Activated gamma-delta T cell treated with anti-CD3 and anti-CD28 coated beads, Interleukin-2, amount 50 U/mL, for 16 hours (primary cell): Measurements from ENCODE around the gene GFY.

ENCODE experiments used
- DNase-seq: peaks from one replicate; pipeline ENCODE4 v3.0.0-alpha.2; 2020; ENCODE audit warnings: low read depth

The GFY gene

DNA sequence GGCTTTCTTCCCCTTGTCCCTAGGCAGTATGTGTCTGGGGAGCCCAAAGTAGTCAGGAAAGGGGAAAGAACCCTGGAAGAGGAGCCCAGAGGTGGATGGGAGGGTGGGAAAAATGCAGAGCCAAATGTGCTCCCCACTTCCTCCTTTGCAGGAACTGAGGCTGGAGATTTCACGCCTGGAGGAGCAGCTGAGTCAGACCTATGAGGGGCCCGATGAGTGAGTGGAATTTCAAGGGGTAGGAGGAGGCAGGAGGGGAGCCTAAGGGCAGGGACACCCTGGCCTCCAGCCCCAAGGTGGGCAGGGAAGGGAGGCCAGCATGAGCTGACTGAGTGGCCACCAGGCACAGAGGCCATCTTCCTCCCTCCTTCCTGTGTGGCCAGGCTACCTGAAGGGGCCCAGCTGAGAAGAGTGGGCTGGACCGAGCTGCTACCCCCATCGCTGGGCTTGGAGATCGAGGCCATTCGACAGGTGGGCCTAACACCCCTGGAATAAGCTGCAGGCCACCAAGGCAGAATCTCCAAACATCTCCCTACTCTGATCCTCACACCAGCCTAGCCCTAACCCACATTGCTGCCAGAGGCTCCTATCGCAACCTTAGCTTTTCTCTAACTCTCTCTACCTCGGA, 16.3 kb upstream of the GFY start:
- DNase-seq: no peak

DNA sequence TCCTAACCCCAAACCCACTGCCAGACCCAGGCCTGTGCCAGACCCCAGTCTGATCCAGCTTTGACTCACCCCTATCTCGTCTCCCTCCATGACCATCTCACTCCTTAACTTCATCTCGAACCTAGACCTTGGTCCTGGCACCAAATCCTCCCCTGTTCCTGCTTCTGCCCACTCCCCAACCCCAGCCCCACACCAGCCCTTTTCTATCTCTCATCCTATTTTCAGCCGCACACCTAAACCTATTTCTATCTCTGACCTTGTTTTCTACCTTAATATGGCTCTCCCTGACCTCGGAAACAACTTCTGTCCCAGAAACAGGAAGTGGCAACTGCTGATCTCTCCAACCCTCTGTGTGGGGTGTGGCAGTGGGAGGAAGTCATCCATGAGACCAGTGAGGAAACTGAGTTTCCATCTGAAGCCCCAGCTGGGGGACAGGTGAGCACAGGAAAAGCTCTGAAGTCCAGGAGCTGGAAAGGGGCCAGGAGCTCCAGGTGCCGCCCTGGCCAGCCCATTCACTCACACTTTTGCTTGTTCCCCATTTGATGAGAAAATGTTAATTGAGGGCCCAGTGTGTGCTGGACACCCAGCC, 15.7 kb upstream of the GFY start:
- no peak for DNase-seq

DNA sequence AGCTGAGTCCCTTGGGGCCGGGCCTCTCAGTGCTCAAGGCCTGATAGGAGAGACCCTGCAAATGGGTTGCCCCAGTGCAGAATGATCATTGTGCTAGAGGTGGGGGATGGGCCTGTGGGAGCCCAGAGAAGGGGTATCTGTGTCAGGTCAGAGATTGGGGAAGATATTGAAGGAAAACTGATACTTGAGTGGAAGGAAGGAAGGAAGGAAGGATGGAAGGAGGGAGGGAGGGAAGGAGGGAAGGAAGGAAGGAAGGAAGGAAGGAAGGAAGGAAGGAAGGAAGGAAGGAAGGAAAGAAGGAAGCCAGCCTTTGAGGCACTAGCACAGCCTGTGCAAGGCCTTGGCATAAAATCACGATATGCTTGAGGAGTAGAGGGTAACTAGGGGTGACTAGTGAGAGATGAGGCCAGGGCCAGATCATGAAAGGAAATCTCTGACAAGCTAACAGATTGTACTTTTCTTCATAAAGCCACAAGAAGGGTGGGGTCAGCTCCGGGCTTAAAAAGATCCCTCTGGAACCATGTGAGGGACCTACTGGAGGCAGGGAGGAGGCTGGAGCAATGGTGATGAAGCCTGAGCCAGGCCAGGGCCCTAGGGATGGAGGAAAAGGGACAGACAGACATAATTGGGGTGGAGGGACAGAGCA, 13.4 kb upstream of the GFY start:
- DNase-seq: no peak

DNA sequence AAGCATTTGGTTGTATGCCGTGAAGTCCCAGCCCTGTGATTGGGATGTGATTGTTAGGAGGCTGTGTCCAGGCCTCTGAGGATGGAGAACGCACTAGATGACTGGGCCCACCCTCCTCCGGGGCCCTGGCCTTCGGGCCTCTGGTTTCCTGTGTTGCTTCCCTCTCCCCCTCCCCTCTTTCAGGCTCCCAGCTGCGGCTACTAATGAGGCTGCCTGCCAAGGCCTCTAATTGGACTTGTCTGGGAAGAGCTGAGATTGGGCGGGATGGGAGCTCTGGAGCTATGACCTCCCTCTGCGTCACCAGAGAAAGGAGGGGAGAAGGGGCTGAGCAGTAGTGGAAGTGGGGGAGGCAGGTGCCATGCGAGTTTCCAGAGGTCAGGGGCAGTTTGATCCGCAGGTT, 11.8 kb upstream of the GFY start:
- no peak for DNase-seq

DNA sequence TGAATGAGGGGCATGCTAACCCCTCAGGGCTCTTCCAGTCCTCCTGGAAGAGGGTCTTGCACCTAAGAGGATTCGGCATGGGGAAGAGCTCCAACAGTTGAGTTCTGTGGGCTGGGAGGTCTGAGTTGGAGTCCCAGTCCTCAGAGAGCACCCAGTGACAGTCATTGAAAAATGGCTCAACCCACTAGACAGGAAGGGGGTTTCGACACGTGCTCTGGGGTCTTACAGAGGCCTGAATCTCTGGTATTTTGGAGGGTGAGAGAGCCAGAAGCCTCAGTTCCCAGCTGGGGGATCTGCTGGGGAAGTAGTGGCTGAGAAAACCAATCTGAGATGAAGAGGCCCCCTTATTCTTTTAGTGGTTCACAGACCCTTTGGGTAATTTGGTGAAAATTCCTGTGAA, 10.9 kb upstream of the GFY start:
- DNase-seq: no peak

DNA sequence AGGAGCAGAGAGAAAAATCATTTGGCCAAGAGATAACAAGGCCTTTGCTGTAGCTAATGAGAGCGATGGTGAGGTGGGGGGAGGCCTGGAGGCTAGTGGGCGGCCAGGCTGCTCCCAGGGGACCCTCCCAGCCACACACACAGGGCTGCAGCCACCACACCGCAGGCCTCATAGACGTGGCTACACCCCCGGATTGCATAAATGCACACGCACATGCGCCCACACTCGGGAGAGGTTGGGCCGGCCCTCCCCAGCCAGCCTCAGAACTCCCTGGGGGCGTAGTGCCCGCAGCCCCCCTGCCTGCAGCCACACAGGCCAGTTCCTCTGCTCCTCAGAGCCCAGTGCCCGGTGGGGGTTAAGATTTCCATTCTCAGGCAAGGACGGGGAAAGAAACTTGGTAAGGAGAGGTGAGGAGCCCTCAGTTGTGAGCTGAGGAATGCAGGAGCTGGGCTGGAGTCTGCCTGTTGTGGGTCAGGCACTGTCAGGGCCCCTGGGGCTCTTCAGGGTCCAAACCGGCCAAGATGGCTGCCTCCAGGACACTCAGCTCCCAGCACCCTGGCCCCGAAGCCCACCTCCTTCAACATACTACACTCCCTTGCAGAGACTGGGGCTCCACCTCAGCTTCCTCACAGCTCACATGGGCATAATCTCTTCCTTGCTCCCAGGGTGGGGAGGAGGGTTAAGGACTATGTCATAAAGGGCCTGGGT, 9.9 kb upstream of the GFY start:
- no peak for DNase-seq

DNA sequence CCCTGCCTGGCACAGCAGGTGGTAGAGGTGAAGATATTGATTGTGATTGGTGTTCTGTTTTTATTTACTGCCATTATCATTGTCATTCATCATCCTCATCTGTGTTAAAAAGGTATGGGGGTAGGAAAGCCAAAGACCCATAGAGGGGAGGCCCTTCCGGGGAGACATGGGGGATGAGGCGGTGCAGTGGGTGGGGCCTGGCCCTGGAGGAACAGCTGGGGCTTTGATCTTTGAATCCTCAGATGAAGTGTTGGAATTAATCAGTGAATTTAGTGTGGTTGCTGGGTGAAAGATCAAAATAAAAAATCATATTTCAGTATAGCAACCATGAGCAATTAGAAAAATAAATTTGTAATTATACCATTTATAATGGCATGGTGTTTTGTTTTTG, 9.4 kb upstream of the GFY start:
- no peak for DNase-seq

DNA sequence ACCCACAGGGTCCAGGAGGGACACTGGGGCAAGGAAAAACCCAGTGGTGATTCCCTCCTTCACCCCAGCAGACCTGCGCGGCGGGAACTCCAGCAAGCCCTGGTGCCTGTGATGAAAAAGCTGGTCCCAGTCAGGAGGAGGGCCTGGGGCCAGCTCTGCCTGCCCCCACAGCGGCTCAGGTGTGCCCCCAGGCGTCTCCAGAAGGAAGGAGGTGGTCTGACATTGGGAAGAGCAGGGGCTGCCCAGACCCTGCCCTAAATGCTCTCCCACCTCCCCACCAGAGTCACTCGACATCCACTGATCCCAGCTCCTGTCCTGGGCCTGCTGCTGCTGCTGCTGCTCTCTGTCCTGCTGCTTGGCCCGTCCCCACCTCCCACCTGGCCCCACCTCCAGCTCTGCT, 8.1 kb upstream of the GFY start:
- no peak for DNase-seq

DNA sequence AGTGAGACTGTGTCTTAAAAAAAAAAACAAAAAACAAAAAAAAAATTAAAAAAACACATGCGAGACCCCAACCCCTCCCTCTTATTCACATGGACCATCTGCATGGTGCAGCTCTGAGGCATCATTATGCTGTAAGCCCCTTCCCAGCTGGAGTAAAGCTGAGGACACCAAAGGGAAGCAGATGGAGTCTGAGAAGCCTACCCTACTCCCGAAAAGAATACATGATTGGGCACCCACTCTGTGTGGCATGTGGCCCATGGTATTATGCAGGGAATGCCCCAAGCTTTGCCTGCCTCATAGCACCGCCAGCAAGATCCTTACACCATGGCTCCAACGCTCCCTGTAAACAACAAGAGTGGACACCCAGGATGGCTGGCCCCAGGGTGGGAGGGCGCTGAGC, 6.7 kb upstream of the GFY start:
- DNase-seq: no peak

DNA sequence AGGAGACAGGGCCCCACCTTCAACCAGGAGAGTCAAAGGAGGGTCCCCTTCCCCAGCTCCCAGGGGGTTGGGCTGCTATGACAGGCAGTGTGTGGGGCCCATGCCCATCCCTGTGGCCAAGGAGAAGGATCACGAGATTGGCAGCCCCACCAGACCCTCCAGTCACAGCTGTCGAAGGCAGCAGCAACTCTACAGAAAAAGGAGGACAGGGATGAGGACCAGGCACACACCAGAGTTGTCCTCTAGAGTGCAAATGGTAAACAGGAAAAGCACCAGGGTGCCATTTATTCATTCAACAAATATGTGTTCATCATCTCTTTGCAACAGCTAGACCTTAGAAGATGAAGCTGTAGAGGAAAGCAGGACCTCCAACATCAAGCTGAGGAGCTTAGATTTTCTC, 6.0 kb upstream of the GFY start:
- DNase-seq: no peak

DNA sequence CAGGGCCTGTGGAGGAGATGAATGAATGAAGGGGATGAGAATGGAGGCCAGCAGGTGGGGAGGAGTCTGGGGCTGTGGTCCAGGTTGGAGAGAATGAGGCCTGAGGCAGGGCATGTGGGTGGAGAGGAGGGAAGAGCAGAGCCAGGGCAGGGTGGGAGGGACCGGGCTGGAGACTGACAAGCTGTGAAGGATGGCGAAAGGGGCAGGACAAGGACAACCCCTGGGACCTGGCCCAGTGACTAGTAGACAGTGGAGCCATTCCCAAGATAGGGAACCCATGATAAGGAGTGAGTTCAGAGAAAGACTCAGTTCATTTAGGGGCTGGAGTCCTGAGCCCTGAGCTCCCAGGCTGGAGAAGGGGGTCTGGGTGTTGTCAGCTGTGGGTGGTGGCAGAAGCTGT, 5.0 kb upstream of the GFY start:
- no peak for DNase-seq

DNA sequence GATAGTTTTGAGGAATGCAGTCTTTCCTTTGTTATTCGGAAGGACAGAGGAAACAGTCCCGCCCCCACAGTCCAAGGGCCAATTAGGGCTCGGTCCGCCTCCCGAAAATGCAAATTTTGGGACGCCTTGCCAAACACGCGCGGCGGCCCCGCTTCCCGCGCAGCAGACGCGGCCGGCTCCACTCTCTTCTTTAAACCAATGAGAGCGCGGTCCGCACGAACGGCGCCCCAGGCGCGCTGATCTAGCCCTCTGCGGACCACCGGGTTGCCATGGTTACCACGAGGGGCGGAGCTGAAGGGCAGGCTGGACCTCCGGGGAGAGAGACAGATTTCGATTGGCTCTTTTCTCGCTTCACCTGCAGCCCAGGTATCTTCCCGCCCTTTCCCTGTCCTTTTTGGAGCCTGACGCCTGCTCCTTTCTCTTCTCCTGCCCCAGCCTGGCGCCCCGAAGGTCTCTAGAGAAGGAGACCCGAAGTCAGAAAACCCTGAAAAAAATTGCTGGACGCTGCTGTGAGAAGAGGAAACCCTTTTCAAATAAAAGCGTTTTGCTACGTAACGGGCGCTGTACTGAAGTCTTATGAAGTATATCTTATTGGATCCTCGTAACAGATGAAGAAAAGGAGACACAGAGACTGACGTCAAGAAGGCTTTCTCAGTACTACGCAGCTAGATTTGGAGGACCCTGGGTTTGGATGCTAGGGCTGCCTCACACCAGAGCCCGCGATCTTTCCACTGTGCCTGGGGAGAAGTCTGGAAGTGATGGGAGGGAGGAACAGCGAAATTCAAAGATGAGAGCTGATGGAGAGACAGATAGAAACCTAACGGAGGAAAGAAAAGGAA, 3.9 kb upstream of the GFY start:
- no peak for DNase-seq

DNA sequence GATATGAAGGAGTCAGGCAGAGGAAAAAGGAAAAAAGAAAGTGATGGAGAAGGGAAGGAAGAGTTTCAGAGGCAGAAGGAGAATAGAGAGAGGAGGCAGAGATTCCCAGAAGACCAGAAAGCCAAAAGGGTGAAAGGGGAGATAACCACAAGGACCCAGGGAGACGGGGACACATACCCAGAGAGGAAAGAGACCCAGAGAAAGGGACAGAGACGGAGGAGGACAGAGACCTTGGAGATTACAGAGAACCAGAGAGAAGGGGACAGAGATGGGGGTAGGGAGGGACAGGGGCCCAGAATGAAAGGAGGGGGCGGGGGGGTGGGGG, 3.3 kb upstream of the GFY start:
- DNase-seq: no peak

DNA sequence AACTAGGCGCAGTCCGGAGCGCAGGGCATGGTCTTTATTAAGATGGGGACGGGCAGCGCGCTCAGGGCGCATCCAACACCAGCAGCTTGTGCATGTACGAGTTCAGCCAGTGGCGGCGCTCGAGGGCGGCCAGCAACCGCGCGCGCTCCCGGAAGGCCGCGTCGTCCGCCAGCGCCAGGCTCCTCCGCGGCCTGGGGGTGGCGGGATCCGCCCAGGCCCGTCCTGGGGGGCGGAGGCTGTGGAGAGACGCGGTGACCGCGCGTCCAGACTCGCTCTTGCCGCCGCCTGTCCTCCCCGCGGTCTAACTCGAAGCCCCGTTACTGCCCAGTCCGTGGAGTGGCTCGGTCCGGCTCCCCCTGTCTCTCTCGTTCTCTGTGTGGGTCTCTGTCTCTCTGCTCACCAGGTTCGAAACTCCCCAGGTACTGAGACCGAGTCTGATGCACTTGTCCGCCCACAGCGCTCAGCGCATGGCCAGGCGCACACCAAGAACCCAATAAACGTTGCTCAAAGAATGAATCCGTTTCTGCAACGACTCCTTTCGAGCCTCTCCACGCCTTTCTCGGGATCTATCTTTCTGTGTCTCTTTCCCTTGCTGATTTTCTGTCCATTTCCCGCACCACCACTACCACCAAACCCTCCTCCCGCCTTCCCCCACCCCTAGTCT, 2.6 kb upstream of the GFY start:
- DNase-seq: no peak

DNA sequence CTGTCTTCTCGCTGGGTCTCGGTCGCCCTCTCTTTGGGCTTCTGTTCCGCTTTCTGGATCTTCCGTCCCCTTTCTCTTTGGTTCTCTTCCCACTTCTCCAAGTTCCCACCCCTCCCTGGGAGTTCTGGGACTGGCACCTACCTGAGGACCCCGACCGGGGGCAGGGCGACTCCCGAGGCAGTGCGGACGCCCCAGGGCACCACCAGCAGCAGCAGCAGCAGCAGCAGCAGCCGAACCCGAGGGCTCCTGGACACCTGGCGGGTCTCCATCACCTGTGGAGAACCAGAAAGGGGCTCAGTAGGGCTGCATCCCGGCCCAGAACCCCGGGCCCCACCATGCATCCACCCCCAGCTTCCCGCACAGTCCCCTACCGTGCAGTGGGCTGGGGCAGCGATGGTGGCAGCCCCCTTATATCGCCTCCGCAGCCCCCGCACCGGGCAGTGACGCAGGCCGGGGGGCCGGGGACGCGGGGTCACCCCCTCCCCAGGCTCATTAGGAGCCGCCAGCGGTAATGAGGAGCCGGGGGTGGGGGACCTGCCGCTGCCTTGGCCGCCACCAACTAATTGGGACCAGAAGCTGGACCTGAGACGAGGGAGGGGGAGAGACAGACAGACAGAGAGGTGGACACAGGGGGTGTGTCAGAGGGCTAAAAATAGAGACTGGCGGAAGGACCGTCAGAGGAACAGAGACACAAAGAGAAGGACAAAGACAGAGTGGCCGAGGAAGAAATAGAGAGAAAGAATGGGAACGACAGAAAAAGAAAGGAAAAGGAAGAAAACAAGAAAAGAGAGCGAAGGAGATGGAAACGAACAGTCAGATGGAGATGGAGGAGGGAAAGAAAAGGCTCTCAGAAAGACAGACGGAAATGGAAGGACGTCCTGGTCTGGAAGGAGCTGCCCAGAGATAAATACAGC, 1.9 kb upstream of the GFY start, which contains the start of gene PTH2:
PTH2 (minus strand) TSS at position 371 of the 914 bp plus-strand sequence; CDS start at position 269, 102 bp downstream.
- DNase-seq: no peak

DNA sequence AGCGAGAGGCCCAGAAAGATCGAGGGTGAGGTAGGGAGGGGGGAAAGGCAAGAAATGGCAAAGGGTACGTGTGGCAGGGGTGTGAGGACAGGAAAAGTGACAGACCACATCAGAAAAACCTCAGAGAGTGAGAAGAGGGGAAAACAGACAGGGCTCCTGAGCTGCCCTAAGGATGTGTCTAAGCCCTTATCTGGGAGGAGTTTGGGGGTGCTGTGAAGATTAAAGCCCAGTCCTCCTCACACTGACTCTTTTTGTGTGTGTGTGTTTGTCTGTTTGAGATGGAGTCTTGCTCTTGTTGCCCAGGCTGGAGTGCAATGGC, 1.2 kb upstream of the GFY start:
- DNase-seq: no peak

DNA sequence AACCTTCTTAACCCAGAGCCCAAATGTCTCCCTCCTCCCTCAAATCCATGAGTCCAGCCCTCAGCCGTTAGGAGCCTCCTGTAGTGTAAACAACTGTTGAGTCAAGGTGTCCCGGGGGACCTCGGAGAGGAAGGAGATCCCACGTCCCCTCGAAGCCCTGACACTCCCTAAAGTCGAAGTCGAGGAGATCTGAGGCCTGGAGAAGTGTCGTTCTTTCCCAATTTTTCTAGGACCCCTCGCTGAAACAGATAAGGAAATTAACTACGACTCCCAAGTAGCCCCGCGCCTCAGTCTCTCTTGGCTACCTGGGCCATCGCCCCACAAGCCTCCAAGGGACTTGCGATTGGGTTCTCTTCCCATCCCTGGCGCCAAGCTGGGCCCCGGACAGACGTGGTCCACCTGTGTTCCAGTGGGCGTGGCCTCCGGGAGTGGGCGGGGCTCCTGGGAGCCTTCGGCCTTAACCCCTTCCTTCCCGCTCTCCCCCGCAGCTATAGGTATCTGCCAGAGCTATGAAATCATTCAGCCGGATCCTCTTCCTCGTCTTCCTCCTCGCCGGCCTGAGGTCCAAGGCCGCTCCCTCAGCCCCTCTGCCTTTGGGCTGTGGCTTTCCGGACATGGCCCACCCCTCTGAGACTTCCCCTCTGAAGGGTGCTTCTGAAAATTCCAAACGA, 869 bp downstream of the GFY start:
- no peak for DNase-seq

DNA sequence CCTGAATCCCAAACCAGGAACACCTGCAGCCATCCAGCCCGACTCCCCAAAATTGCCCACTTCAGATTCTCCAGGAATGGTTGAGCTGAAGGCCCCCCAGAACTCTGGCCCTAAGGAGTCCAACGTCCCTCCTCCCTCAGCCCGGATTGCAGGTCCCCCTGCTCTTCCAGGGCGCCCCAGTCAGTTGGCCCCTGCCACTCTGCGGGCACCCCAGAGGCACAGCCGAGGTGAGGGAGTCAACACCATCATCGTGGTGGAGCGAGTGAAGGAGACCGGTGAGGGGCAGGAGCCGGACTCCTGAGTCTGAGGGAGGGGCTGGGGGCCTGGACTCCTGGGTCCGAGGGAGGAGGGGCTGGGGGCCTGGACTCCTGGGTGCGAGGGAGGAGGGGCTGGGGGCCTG, 2.2 kb downstream of the GFY start:
- DNase-seq: no peak

DNA sequence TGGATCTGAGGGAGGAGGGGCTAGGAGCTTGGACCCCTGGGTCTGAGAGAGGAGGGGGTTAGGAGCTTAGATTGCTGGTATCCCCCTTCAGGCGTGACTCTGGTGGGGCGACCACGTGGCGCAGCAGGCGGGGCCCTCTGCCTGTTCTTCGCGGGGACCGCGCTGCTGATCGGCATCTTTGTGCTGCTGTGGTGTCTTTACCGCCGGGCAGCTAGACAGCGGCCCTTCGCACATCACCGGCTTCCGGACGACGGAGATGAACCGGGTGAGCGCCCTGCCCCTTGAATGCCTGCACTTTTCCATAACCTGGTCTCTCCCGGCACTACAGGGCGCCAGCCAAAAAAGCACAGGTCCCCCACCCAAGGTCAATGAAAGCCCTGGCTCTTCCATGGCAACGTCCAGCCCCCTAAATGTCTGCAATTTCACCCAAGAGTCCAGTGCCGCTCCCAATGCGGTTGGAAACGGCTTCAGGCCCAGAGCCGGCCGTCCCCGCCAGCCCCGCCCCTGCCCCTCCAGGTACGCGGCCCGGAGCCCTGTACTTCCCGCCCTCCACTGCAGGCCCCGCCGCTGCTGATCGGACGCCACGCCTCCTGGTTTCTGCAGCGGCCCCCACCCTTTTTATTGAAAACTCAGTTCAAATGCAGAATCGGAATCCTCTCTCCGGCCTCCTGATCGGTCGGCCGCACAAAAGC, 2.8 kb downstream of the GFY start:
- DNase-seq: no peak
